Adrenal gland (tissue), 12 donors: ENCODE data around the gene GSX1. TPM values are rescaled to one million over a fixed set of nuclear protein-coding genes. Genes with fewer than 3 reads are reported as not detected.

Experiments used
- DNase-seq, 7 donors: peaks; one replicate each; pipeline ENCODE4 v3.0.0-alpha.2; 2019 to 2020
- H3K27ac ChIP-seq, 5 donors: fragments of 200-600 bp; sonication (generic) in 4 of 5; 1 replicate in 3 of 5; 2 replicates in 2 of 5; pipeline versions ENCODE4 v1.5.1 to v1.8.0; 2016 to 2020; ENCODE audit warnings: mild to moderate bottlenecking in 1 of 5
- H3K27me3 ChIP-seq: fragments of 200-600 bp; 2 replicates; pipeline ENCODE4 v1.8.0; 2021
- H3K36me3 ChIP-seq, 2 donors: fragments of 200-600 bp; replicated peaks in 1 of 2; 1 replicate in 1 of 2; 2 replicates in 1 of 2; pipeline versions ENCODE4 v1.5.1 to v1.8.0; 2018 to 2022
- H3K4me1 ChIP-seq, 2 donors: fragments of 200-600 bp; replicated peaks in 1 of 2; 1 replicate in 1 of 2; 2 replicates in 1 of 2; pipeline versions ENCODE4 v1.5.1 to v1.8.0; 2018 to 2021
- H3K4me3 ChIP-seq, 4 donors: fragments of 200-600 bp; sonication (generic) in 3 of 4; one replicate each; pipeline ENCODE4 v1.5.1; 2016 to 2018
- H3K9me3 ChIP-seq, 3 donors: fragments of 200-600 bp; sonication (generic) in 1 of 3; replicated peaks in 1 of 3; 1 replicate in 2 of 3; 2 replicates in 1 of 3; pipeline versions ENCODE4 v1.5.1 to v1.8.0; 2016 to 2021
- POLR2A ChIP-seq, 2 donors: fragments of 450-650 bp; IDR thresholded peaks; one replicate each; pipeline ENCODE4 v1.6.1; 2017; ENCODE audit warnings: antibody characterized with exemption in 2 of 2, mild to moderate bottlenecking in 2 of 2, moderate library complexity in 1 of 2
- WGBS, 4 donors: extraction: QIAGEN DNeasy Blood & Tissue Kit in 2 of 4; methylation state at CpG; one replicate each; pipeline versions ENCODE4 v1.1.5 to v1.1.7; 2013 to 2017; 5-methylcytosine and 5-hydroxymethylcytosine counted together
- intact Hi-C, 2 donors: fragments of 100-400 bp; cut with DNase I; formaldehyde crosslinking; loops; one replicate each; pipeline versions ENCODE4 v1.14.1 to v1.15.0; 2022 to 2023
- polyA plus RNA-seq, 3 donors: library from polyadenylated mRNA; stranded (reverse); fragments of 200-250 nt in 2 of 3; fragments of 350-450 nt in 1 of 3; fragmentation: Illumina TruSeq in 1 of 3; extraction: RNeasy Lipid Tissue Mini Kit (QIAGEN cat#74804) in 1 of 3; gene quantifications; one replicate each; pipeline ENCODE4 v1.2.3, GENCODE V29; 2013 to 2014
- total RNA-seq, 9 donors: library from RNA; depleted of rRNA in 4 of 9; stranded (reverse); fragments of >200 nt in 4 of 9; fragments of 120-200 nt in 1 of 9; fragmentation: NEBNext Ultra II Directional in 1 of 9; extraction: Animal tissue kit (Norgen Biotek cat#: 25700) in 1 of 9; gene quantifications; one replicate each; pipeline versions ENCODE4 v1.1.0 to v1.2.4, GENCODE V29; 2013 to 2023
- TF ChIP-seq, protein P1 (sequence below), 6 experiments: fragments of 450-650 bp in 4 of 6; fragments of 200-600 bp in 2 of 6; sonication (generic) in 1 of 6; IDR thresholded peaks; 1 replicate in 5 of 6; 2 replicates in 1 of 6; pipeline versions ENCODE4 v1.5.1 to v1.8.0; 2016 to 2021; ENCODE audit warnings: antibody characterized with exemption in 6 of 6, mild to moderate bottlenecking in 2 of 6, moderate library complexity in 1 of 6
- donor health status: healthy with polysubstance abuse.
- donor health status: Bipolar disorder and iron deficiency.
- donor health status: DM: yes; HTN: yes; CAD: no.
- donor health status: DM: no; HTN: no; CAD: no.
- donor health status: DM: no; HTN: no; CAD: no.
- donor health status: DM: yes; HTN: yes; CAD: no.

The GSX1 gene
- total and polyA plus RNA-seq, 12 donors, result not detected

DNA sequence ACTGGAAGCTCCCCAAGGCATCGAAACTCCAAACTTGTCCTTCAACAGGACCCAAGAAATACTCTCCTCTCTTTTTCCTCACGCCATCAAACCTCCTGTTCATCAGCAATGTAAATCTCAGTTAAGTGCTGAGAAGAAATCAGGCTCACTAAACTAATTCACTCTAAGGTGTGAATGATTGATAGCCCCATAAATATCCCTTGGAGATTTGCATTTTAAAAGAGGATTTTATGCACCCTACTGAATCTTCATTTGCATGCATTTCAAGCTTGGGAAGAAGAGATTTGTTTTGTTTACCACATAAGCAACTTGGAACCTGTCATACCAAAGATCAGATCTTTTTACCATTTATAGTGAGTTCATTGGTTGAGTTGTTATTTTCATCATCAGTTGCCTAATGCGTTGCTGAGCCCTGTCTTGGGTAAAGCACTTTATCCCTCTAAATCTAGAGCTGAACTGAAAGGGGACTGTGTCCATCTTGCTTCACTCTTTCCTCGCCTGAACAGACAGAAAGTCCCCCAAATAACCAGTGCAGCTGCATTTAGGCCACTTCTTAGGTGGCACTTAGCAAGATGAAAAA lies 40.2 kb upstream of the GSX1 start:
- H3K9me3 ChIP-seq, result no peaks in the 10 kb centered on the region
- intact Hi-C loops, result no loop called here
- no peaks in the 10 kb centered on the region for H3K27me3 ChIP-seq
- no peaks in the 10 kb centered on the region for H3K4me1 ChIP-seq
- H3K4me3 ChIP-seq, result no peak overlapping the region
- H3K27ac ChIP-seq, result no peak overlapping the region
- DNase-seq, result no peak
- no peaks in the 10 kb centered on the region for H3K36me3 ChIP-seq
- WGBS, 4 donors, result 45 to 57% (median 46%) methylated on average over 4 of the region's 4 CpGs
- TF ChIP-seq POLR2A (IDR thresholded peaks at IDR 0.05), result no peak
- TF ChIP-seq, protein P1, sequence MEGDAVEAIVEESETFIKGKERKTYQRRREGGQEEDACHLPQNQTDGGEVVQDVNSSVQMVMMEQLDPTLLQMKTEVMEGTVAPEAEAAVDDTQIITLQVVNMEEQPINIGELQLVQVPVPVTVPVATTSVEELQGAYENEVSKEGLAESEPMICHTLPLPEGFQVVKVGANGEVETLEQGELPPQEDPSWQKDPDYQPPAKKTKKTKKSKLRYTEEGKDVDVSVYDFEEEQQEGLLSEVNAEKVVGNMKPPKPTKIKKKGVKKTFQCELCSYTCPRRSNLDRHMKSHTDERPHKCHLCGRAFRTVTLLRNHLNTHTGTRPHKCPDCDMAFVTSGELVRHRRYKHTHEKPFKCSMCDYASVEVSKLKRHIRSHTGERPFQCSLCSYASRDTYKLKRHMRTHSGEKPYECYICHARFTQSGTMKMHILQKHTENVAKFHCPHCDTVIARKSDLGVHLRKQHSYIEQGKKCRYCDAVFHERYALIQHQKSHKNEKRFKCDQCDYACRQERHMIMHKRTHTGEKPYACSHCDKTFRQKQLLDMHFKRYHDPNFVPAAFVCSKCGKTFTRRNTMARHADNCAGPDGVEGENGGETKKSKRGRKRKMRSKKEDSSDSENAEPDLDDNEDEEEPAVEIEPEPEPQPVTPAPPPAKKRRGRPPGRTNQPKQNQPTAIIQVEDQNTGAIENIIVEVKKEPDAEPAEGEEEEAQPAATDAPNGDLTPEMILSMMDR (IDR thresholded peaks at IDR 0.05), result no peak

DNA sequence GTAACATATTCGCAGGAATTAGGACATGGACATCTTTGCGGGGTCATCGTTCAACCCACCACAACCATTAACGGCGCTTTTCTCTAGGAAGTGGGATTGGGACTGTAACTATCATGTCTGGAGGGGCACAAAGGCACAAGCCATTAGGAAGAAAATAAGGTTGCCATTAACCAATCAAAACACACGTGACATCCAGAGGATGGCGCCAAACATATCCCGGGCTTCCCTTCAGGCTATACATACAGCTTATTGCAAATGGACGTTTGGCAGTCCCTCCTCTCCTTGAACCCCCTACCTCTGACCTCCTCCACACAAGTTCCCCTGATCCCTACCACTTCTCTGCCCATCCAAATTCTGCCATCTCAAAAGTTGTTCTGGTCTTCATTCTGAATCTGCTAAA lies 26.6 kb upstream of the GSX1 start:
- 72 to 79% (median 75%) methylated on average over 9 of the region's 9 CpGs for whole genome bisulfite sequencing, 4 donors
- intact Hi-C loops, result no loop called here
- no peaks in the 10 kb centered on the region for H3K9me3 ChIP-seq
- no peak overlapping the region for H3K27ac ChIP-seq
- H3K4me3 ChIP-seq, result no peak overlapping the region
- H3K27me3 ChIP-seq, result peaks cover 13% of the 10 kb centered on the region
- TF ChIP-seq, protein P1 (IDR thresholded peaks at IDR 0.05), result no peak
- TF ChIP-seq POLR2A (IDR thresholded peaks at IDR 0.05), result no peak
- DNase-seq, result no peak
- no peaks in the 10 kb centered on the region for H3K36me3 ChIP-seq
- no peaks in the 10 kb centered on the region for H3K4me1 ChIP-seq

DNA sequence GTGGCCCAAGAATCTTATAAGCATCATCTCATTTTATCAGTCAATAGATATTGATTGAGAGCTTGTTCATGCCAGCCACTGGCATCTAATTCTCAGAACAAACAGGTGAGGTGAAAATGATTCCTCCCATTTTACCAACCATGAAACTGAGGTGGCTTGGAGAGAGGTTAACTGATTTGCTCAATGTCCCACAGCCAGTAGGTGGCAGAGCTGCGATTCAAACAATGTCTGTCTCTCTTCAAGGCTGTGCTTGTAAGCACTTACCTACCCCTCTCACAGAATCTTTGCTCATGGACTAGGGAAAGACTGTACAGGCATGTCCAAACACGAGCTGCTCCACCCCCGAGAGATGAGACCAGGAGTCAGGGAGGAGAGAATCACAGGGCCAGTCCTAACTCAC lies 21.5 kb upstream of the GSX1 start:
- intact Hi-C loops, result no loop called here
- Histone ChIP-seq H3K27me3 (peaks cover 9% of the 10 kb centered on the region), H3K9me3 (no peaks in the 10 kb centered on the region), H3K4me1 (no peaks in the 10 kb centered on the region), H3K4me3 (no peak overlapping the region), H3K36me3 (no peaks in the 10 kb centered on the region), H3K27ac (no peak overlapping the region)
- TF ChIP-seq, protein P1 (IDR thresholded peaks at IDR 0.05), result peak in 1 of 6 experiments; percentile 17
- TF ChIP-seq POLR2A (IDR thresholded peaks at IDR 0.05), result no peak
- WGBS, 4 donors, result 28 to 44% (median 29%) methylated on average over 3 of the region's 3 CpGs
- peak in 1 of 7 donors; percentile 7 for DNase-seq

DNA sequence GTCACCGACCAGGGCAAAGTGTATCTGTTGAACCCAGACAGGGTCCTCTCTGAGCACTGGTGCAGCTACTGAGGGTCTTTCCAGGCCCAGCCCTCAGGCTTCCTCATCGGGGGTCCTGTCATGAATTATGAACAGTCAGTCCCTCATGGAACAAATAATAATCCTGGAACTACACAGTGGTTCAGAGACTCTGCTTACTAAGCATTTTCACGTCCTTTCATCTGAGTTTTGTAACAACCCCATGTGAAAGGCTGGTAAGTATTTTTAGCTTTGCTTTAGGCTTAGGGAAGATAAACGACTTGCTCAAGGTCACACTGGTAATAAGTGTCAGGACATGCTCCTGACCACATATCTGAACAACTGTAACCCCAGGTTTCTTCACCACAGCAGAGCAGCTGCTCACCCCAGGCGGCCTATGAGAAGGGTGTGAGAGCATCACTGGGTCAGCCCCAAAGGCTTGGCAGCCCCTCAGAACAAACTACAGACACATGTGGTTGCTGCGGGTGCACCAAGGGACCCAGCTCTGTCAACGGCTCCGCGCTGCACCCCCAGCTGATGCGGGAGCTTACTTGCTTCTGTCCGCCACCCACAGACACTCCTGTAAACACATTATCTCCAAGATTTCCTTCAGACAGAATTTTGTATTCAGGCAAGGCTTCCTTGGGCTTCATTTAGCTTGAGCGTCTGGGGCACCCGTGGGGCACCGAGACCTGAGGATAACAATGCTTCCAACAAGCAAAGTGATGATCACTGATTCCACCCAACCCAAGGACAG lies 19.4 kb upstream of the GSX1 start:
- H3K27me3 ChIP-seq, result peaks cover 6% of the 10 kb centered on the region

More for the DNA sequence above, 19.4 kb upstream of the GSX1 start:
- Histone ChIP-seq H3K27ac (no peak overlapping the region), H3K9me3 (no peaks in the 10 kb centered on the region), H3K36me3 (no peaks in the 10 kb centered on the region), H3K4me3 (no peak overlapping the region), H3K4me1 (no peaks in the 10 kb centered on the region)
- no peak for DNase-seq
- intact Hi-C loops, result no loop called here
- TF ChIP-seq POLR2A (IDR thresholded peaks at IDR 0.05), result no peak
- TF ChIP-seq, protein P1 (IDR thresholded peaks at IDR 0.05), result no peak
- WGBS, 4 donors, result 64 to 72% (median 67%) methylated on average over 8 to 14 of the region's 14 CpGs
